ENCODE measurements around the gene MBNL2.

The MBNL2 gene

DNA sequence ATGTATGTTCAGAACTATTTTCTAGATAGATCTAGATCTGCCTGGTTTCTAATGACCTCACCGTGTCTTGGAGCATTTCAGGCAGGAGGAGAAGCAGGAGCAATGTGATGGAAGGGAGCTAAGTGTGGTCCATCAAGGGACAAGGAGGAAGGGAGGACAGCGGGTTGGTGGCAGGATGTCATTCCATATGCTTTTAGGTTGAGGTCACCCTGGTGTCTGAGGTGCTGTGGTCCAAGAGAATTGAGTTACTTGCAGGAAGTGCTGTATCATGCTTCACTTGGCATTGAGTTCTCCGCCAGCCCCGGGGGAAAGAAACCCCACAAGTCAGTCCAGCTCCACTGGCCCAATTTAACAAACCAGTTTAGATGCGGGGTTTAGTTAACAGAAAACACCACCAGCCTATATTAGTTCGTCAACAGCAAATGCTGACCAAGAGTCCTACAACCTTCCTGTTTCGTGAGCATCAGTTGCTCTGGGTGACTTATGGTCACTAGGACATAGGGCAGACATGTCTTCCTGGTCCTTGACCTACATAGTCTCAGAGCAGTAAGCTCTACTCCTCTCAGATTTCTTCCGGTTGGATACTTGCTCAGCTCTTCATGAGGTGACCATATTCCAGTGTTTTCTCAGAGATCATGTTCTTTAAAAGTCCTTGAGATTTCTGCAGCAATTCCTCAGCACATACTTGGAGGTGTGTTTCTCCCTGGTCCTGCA, 79.4 kb downstream of the MBNL2 start:
- no peak for DNase-seq (ENCODE audit: low spot score)

DNA sequence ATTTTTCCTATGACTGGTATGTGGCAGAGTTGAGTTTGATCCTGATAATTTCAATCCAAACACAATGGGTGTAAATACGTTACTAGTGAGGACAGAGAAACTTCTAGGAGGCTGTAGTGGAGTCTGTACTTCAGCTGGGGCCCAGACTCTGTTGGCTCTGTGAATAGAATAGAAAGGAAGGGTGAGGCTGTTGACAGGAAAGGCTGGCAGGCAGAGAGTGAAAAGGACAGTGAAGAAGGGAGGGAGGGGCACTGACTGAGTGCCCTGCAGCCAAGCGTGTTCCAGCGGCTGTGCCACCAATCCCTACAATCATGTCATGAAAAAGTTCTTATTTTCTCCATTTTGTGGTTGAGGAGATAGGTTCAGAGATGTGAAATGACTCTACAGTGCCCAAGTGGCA, 80.5 kb downstream of the MBNL2 start:
- no peak for DNase-seq (ENCODE audit: low spot score)

DNA sequence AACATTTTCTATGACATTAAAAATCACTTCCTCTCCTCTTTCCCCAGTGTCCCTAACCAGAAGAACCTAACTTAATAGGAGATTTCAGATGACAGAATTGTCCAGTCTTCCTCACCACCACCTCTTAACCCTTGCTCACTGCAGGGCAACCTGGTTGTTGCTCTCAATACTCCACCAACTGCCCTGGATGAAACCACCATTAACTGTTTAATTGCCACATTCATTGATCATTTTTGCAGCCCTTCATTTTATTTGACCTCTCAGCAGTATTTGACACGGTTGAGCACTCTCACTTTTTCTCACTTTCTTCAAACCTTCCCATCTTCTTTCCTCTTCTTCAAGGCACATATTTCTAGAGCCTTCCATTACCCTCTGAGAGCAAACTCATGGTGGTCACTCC, 84.0 kb downstream of the MBNL2 start:
- DNase-seq (ENCODE audit: low spot score): no peak

DNA sequence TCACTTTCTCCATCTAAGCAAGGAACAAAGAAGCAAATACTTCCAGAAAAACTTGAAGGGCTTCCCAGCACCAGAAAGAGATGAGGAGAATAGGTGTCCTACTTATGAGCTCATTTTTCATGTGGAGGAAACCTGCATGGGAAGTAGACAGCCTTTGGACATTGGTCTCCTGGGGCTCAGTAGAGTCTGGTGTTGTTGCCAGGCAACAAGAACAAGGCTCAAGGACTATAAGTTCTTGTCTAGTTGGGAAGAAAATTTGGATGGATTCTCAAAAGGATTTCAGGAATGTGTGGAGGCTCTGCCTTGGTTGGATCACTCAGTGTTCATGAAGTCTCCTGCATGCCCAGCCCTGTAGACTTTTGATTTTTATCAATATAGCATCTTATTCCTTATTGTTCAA, 84.5 kb downstream of the MBNL2 start:
- DNase-seq (ENCODE audit: low spot score): no peak

DNA sequence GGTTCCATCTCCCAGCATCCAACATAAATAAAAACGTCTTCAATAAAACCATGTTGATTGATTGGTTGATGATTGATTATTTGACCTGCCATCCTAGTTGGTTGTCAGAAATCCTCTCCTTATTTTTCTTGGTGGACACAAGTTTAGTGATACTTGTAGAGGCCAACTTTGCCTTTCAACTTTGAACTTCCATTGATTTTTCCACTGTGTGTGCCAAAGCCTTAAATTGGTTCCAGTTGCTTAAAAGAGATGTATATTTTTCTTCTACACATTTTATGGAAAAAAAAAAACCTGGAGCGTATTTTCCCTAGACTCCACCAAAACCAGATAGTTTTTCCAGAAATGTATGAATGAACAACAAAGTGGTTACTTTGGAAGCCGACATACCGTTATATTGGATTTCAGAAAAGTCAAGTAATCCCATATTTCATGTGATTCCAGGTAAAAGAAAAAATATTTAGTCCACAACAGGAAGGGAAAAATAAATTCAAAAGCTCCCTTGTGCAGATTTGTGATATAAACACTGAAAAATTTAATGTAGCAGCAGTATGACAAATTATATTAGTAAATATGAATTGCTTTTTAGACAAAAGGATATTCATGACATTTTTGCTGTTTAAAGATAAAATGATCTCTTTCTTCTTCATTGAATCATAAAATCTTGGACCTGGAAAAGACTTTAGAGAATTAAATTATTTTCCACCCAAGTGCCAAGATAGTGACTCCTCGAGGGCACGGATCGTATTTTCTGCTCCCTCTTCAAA, 85.2 kb downstream of the MBNL2 start:
- no peak for DNase-seq (ENCODE audit: low spot score)

DNA sequence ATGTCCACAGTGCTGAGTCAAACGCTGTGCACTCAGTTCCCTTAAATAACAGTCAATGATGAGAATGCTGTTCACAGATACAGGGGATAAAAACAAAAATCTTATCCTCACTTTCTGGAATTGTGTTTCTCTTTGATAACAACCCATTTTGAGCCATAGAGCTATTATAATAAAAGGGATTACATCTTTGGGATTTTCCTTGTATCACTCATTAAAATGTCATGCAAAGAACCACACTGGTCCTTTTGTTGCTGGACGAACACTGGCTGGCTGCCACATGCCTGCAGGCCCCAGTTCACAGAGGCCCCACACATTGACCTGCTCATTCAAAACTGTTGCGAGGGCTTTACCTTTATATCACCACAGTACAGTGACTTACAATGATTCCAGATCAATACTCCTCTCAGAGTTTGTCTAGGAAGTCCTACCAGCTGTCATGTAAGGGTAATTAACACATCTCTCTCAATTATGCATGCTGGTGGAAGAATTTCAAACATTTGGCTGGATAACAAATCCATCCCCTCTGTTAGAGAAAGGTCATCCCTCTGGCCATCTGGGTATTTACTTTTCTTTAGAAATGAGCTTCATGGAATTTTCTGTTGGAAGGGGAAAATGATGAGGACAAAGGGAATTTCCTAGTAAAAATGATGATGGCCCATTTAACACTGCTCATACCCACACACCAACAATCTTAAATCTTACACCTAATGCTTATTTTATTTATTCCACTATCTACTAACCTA, 85.9 kb downstream of the MBNL2 start:
- DNase-seq (ENCODE audit: low spot score): no peak

DNA sequence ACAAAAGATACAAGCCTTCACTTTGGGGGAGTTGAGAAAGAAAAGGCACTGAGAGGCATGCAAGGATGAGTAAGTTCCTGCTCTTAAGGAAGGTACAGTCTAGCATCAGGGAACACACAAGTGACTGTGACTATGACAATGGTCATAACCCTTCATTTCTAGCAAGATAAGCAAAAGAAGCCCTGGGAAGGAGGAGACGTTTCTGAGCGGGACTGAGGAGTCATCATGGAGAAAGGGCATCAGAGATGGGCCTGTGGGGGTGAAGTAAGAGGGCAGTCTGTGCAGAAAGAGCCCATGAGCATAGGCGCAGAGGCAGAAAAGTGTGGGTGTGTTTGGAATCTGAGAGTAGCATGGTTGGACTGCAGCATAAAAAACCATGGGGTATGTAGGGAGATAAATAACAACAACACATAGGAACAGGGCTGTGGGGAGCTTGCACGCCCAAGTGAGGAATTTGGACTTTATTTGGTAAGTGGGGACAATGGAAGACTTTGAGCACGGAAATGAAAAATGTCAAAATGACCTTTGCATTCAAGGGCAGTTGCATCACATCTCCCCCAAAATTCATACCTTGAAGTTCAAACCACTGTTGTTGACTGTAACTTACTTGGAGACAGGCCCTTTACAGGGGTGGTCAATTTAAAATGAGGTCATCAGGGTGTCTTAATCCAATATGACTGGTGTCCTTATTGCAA, 86.7 kb downstream of the MBNL2 start:
- no peak for DNase-seq (ENCODE audit: low spot score)

DNA sequence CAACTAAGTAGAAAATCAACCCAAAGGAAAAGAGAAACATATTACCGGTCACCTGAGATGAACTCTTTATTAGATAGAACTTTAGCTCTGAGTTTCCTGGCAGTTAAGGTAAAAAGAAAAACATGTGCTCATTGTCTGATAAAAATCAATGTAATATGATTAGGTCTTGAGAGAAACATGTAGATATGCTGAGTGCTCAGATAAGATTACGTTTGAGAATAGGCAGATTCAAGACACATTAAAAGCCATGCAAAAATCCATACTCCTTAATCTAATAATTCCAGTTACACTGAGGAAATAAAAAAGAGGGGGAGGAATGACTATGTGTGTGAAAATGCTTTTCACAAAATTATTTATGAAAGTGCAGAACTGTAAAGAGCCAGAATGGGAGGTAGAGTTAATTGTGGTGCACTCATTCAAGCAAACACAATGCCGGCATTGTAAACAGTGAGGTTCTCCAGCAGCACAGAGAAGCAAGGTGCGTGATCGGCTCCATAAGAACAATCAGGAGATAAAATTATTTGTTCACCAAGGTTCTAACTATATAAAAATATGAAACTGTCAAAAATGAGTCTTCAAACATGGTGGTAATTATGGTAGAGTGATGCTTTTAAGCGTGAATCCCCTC, 88.8 kb downstream of the MBNL2 start:
- no peak for DNase-seq (ENCODE audit: low spot score)

DNA sequence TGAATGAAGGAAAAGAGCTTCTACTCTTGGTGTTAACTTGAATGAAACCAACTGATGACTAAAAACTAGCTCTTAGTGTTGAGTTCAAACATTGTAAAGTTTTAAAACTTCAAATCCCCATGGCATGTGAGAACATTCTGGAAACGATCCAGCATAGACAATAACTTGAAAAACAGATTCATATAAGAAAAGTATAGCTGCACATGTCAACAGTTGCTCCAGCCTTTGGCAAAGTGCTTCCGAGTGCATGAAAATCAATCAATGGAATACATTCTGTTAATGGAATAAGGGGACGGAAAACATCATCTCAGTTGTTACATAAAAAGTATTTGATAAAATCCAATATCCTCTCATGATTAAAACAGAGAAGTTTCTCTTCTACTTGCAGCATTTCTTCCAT, 89.8 kb downstream of the MBNL2 start:
- no peak for DNase-seq (ENCODE audit: low spot score)

DNA sequence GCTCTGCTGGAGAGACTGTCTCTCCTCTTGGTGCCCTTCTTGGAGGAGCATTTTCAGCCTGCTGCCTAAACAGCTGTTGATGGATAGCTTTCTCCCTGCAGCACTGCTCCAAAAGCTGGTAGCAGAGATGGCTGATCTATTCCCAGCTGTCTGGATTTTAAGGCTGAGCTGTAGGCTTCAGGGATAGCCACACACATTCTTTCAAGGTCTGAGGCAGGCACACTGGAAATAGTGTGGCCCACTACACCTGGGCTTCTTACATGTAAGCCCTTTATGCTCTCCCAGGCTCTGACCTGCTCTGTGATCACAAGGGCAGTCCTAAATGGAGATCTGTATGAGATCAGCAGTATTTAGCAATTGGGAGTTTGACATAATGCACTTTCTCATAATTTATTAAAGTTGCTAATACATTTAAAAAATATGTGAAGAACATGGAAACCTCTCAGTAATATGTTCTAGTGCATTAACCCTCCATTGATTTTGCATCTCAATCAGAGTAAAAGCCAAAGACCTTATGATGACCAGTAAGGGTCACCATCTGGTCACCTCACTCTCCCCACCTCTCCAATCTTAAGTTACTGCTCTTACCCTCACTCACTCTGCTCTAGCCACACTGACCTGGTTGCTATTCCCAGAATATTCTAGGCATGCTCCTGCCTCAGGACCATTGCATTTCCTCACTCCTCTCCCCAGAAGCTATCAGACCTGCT, 91.6 kb downstream of the MBNL2 start:
- no peak for DNase-seq (ENCODE audit: low spot score)

DNA sequence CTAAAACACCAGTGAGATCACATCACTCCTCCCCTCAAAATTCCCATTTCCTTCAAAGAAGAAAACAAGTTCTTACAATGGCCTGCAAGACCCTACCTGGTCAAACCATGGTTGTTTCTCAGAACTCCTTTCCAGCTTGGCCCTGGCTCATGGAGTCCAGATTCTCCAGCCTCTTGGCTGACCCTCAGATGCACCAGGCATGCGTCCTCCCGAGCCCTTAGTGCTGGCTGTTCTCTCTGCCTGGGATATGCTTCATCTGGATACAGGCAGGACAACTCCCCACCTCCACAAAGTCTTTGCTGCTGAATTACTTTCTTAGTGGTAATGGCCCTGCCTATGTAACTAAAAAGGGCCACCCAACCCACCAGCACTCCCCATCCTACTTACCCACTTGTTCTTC, 94.3 kb downstream of the MBNL2 start:
- no peak for DNase-seq (ENCODE audit: low spot score)

DNA sequence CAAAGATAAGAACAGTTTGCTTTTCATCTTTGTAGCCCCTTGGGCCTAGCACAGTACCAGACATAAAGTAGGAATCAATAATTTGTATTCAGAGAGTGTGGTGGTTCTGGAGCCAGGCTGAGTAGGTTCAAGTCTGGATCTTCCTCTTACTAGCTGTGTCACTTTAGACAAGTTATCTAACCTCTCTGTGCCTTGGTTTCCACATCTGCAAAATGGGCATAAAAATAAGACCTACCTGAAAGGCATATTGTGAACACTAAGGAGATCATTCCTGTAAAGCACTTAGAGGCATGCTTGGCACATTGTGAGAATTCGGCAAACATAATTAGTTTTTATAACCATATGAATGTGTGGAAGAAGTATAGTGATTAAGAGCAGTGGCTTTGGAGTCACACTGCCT, 95.8 kb downstream of the MBNL2 start:
- DNase-seq (ENCODE audit: low spot score): no peak

DNA sequence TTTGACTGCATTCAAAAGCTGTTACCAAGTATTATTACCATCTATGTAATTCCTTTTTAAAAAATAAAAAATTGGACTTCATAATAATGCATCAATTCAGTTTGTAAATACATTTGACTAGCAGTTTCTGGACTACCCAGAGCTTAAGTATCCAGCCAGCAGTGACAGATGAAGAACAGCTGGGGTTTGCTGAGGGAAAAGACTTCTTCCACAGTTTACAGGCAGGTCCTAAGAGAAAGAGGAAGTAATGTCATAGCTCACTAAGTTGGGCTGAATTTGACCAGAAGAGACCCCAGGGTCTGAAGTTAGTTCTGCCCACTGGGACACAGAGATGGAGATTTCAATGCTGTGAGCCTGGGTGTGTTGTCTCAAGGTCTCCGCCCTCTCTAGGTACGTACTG, 96.4 kb downstream of the MBNL2 start:
- no peak for DNase-seq (ENCODE audit: low spot score)

DNA sequence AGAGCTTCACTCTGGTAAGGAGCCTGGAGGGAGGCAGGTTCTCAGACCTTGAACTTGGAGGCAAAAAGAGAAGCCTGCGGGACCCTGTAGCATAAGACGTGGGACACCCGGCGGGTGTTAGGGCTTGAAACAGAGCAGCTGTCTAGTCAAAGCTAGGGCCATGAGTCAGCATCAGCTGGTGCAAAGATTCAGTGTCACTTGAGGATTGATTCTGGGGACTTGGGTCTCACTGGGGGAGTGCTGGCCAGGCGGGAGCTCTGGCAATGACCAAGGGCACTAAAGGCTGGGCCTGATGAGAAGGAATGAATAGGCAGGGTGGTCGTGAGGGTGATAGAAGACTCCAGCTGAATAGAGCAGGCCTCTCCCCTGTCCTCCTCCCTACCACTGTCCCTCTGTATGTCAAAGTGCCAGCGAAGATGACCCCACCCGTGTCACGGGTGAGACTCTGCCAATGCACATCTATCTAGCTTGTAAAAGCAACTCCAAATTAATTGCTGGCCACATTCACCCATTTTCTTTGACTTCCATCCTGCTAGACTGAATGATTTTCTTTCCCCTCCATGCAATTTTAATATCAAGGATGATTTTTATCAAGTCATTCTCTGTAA, 97.1 kb downstream of the MBNL2 start:
- DNase-seq (ENCODE audit: low spot score): no peak

DNA sequence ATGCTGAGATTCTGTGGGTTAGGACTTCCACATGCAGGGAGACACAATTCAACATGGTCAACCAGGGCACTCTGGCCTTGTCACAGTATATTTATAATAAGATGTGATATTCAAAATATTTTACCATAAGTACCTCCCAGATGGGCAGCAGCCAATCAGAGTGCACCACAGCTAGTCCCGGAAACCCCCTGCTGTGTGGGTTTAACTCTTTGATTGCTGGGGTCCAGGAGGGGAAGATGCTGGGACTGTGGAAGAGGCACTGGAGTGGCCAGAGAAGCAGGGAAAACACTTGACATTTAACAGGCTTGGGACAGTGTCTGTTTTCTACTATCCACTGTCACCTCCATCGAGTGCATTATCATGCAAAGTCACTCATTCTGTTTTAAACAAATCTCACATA, 99.0 kb downstream of the MBNL2 start:
- DNase-seq (ENCODE audit: low spot score): no peak

DNA sequence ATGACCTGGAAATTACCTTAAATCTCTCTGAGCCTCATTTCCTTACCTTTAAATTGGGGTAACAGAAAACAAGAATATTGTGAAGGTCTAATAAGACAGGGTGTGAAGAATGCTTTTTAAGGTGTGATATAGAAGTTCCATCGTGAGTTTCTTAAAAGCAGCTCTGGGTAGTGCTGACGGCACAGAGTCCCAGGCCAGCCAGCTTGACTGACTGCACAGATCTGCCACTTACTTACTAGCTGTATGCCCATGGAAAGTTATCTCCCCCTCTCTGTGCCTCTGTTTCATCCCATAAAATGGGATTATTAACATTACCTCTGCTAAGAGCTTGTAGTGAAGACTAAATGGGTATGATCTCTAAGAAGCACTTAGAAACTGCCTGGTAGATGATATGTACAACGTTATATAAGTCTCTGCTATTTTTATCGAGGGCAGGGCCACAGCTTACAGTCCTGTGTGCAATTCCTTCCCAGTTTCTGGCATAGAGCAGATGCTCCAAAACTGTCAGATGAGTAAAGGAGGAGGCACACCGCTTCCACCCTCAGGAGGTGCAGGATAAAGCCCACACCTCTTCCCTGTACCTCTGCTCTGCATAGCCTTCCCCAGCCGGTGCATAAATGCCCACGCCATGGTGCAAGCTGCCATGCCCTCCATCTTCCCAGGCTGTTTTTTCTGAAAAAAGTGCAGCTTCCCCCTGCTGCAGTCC, 99.6 kb downstream of the MBNL2 start:
- no peak for DNase-seq (ENCODE audit: low spot score)

DNA sequence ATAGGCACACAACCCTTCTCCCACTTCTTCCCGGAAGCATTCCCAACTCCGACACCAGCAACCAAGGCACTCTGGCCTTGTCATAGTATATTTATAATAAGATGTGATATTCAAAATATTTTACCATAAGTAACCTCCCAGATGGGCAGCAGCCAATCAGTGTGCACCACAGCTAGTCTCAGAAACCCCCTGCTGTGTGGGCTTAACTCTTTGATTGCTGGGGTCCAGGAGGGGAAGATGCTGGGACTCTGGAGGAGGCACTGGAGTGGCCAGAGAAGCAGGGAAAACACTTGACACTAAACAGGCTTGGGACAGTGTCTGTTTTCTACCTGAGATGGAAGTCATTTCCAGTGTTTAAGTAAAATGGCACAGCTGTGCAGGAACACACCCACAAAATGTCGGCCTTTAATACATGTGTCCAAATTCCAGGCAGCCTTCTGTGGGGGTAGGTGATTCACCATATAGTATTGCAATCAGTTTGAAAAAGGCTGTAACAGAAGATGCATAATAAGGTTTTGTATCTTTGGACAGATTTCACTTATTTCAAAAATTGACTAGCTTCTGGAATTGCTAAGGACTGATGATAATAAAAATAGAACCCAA, 100.7 kb downstream of the MBNL2 start:
- no peak for DNase-seq (ENCODE audit: low spot score)

DNA sequence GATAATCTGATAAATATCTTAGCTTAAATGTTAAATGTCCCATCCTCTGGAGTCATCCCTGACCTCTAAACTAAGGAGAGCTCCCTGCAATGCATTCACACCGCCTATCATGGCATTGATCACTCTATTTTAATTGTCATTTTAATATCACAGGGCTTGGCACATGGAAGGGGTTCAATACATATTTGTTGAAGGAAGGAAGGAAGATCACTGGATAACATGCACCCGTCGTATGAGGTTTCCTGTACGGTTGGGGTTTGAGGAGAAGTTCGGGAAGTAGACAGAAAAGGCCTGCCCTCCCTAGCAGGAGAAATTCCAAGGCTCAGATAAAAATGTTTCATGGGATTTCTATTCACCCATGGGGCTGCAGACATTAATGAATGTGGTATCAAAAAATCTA, 102.0 kb downstream of the MBNL2 start:
- no peak for DNase-seq (ENCODE audit: low spot score)

DNA sequence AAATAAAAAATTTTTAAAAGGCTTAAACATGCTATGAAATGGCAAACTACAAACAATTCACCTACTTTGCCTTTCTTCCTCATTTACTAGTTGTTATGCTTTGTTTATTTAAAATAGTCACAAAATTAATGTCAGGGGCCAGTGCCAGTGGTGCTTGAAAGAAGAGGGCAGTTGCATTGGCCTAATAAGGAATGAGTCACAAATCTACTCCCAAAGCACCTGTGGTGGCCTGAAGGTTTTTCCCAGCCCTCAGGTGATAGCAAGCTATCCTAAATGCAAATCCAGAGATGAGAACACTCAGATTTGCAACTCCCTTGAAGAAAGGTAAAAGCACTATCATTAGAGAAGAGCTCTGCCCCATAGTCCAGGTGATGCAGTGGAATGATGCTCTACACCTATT, 103.6 kb downstream of the MBNL2 start:
- DNase-seq (ENCODE audit: low spot score): no peak

DNA sequence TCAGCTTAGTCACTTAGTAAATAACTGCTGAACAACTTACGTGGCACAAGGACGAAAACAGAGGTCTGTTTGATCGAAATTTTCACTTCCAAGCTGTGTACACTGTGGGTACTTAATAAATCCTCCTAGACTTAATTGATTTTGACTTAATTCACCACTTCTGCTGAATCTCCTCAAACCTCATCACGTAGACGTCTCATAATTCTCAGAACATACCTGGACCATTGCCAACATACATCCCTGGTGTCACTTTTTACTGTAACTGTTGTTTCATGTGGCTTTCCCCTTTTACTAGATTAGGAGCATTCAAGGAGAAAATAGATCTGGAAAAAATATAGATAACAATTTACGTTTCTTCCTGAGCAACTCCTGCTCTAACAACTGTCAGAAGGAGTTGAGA, 105.0 kb downstream of the MBNL2 start:
- no peak for DNase-seq (ENCODE audit: low spot score)
